Right ventricle myocardium inferior (tissue), 1 donor: ENCODE measurements around the gene NDUFC2. TPM values are rescaled to one million over a fixed set of nuclear protein-coding genes. Genes with fewer than 3 reads are reported as not detected.

Experiments used
- total RNA-seq: library from RNA; stranded (reverse); fragmentation: NEBNext Ultra II Directional; extraction: Animal tissue kit (Norgen Biotek cat#: 25700); gene quantifications from one replicate; pipeline ENCODE4 v1.2.1, GENCODE V29; 2021
- donor health status: DM: no; HTN: yes; CAD: no; lungs with severe emphysema.

NDUFC2 gene
- total RNA-seq, 1 donor from 2014 or later = 337 TPM

Other genes with a start within 250 kb of the NDUFC2 start
- 15.6 TPM for gene INTS4, start 85.2 kb downstream of the NDUFC2 start, total RNA-seq
- gene KCTD14, start 56.6 kb downstream of the NDUFC2 start, total RNA-seq = 0.24 TPM
- gene THRSP, start 16.0 kb downstream of the NDUFC2 start, total RNA-seq = 4.8 TPM
- 16.7 TPM for gene ALG8, start 59.8 kb upstream of the NDUFC2 start, total RNA-seq
- 10.6 TPM for gene KCTD21, start 108.8 kb upstream of the NDUFC2 start, total RNA-seq
- gene USP35, start 109.1 kb upstream of the NDUFC2 start, total RNA-seq = 6.2 TPM